Transverse colon (tissue), 4 donors: ENCODE data around the gene ATG4B. TPM values are rescaled to one million over a fixed set of nuclear protein-coding genes. Genes with fewer than 3 reads are reported as not detected.

Source experiments
- DNase-seq: peaks from one replicate; pipeline ENCODE4 v3.0.0-alpha.2; 2019
- H3K27ac ChIP-seq, 4 donors: fragments of 200-600 bp; sonication (generic); 2 replicates each; pipeline ENCODE4 v1.5.1; 2016 to 2018; ENCODE audit warnings: inconsistent platforms in 4 of 4
- H3K27me3 ChIP-seq: fragments of 200-600 bp; sonication (generic); 2 replicates; pipeline ENCODE4 v1.5.1; 2017; ENCODE audit warnings: inconsistent platforms
- H3K36me3 ChIP-seq, 4 donors: fragments of 200-600 bp; sonication (generic); 2 replicates each; pipeline ENCODE4 v1.5.1; 2017 to 2019; ENCODE audit warnings: inconsistent platforms in 4 of 4
- H3K4me1 ChIP-seq, 4 donors: fragments of 200-600 bp; sonication (generic); 2 replicates each; pipeline ENCODE4 v1.5.1; 2017 to 2020; ENCODE audit warnings: inconsistent platforms in 4 of 4
- H3K4me3 ChIP-seq, 4 donors: fragments of 200-600 bp; sonication (generic); 1 replicate in 1 of 4; 2 replicates in 3 of 4; pipeline versions ENCODE4 v1.5.1 to v1.6.1; 2017 to 2019; ENCODE audit warnings: inconsistent platforms in 4 of 4
- H3K9me3 ChIP-seq, 2 donors: fragments of 200-600 bp; sonication (generic); 2 replicates each; pipeline ENCODE4 v1.5.1; 2017 to 2019; ENCODE audit warnings: inconsistent platforms in 2 of 2
- CTCF ChIP-seq, 5 experiments: fragments of 200-600 bp in 3 of 5; fragments of 450-650 bp in 2 of 5; sonication (generic) in 3 of 5; IDR thresholded peaks; 1 replicate in 2 of 5; 2 replicates in 3 of 5; pipeline ENCODE4 v1.5.1; 2016 to 2017; ENCODE audit warnings: antibody characterized with exemption in 5 of 5, inconsistent platforms in 3 of 5, mild to moderate bottlenecking in 2 of 5, moderate library complexity in 1 of 5
- EP300 ChIP-seq: sonication (generic); formaldehyde crosslinking; IDR thresholded peaks from one replicate; pipeline ENCODE4 v1.6.1; 2017; ENCODE audit warnings: antibody characterized with exemption, low read depth
- POLR2A ChIP-seq: fragments of 450-650 bp; IDR thresholded peaks from one replicate; pipeline ENCODE4 v1.6.1; 2016; ENCODE audit warnings: antibody characterized with exemption, mild to moderate bottlenecking, moderate library complexity
- POLR2AphosphoS5 ChIP-seq, 3 donors: sonication (generic); formaldehyde crosslinking; IDR thresholded peaks; one replicate each; pipeline ENCODE4 v1.6.1; 2016; ENCODE audit warnings: antibody characterized with exemption in 3 of 3
- WGBS, 2 donors: methylation state at CpG; one replicate each; pipeline ENCODE4 v1.1.5; 2018; ENCODE audit warnings: low coverage in 1 of 2; 5-methylcytosine and 5-hydroxymethylcytosine counted together
- in situ Hi-C, 4 donors: fragments of 200-750 bp; cut with MboI; loops; one replicate each; pipeline versions ENCODE4 v1.15.0 to v1.15.1; 2017; ENCODE audit warnings: low sequenced_read_pairs in 3 of 4, low pct_ligation_motif_present in 1 of 4, low pct_unique_long_range_greater_than_20kb in 1 of 4
- intact Hi-C: fragments of 100-400 bp; cut with DNase I; formaldehyde crosslinking; loops from one replicate; pipeline ENCODE4 v1.15.1; 2023; ENCODE audit warnings: low total_unique reads
- total RNA-seq, 4 donors: library from RNA; depleted of rRNA; stranded (reverse); fragments of >200 nt; gene quantifications; one replicate each; pipeline ENCODE4 v1.1.0, GENCODE V29; 2016

ATG4B gene
- total RNA-seq, 4 donors from 2014 or later: 62.9 to 400 (median 137) TPM

GRCh38 chr2:241672243-241673188 is 35.0 kb downstream of the ATG4B start:
- in situ Hi-C loops: no loop called here
- DNase-seq: no peak
- intact Hi-C loops: no loop called here
- H3K27me3 ChIP-seq: no peaks in the 10 kb centered on the region
- no peak overlapping the region for H3K27ac ChIP-seq
- H3K36me3 ChIP-seq: peaks cover 0 to 18% (median 4%) of the 10 kb centered on the region in 4 donors
- no peaks in the 10 kb centered on the region for H3K9me3 ChIP-seq
- 93% methylated on average over 41 of the region's 42 CpGs; no CpG with 5 or more reads in 1 of the 2 donors for WGBS, 2 donors
- no peak for TF ChIP-seq POLR2AphosphoS5 (IDR thresholded peaks at IDR 0.05)
- TF ChIP-seq CTCF (IDR thresholded peaks at IDR 0.05): no peak
- no peak overlapping the region for H3K4me3 ChIP-seq
- no peaks in the 10 kb centered on the region for H3K4me1 ChIP-seq

- Histone ChIP-seq H3K9me3 (no peaks in the 10 kb centered on the region), H3K27ac (no peak overlapping the region), H3K36me3 (peaks cover 0 to 10% (median under 1%) of the 10 kb centered on the region in 4 donors), H3K27me3 (no peaks in the 10 kb centered on the region), H3K4me3 (no peak overlapping the region), H3K4me1 (no peaks in the 10 kb centered on the region)
- no peak for TF ChIP-seq CTCF (IDR thresholded peaks at IDR 0.05)
- TF ChIP-seq POLR2AphosphoS5 (IDR thresholded peaks at IDR 0.05): no peak
- no peak for TF ChIP-seq EP300
- no peak for TF ChIP-seq POLR2A
- DNase-seq: no peak
- intact Hi-C loops (no loop called here), in situ Hi-C loops (no loop called here)
- WGBS, 2 donors: 74 to 94% methylated on average over 4 to 18 of the region's 18 CpGs
Observed at GRCh38 chr2:241673189-241673663, 35.7 kb downstream of the ATG4B start.

GRCh38 chr2:241673797-241674725 is 36.6 kb downstream of the ATG4B start:
- in situ Hi-C loops: no loop called here
- Histone ChIP-seq H3K36me3 (peaks cover 0 to 6% (median 0%) of the 10 kb centered on the region in 4 donors), H3K27me3 (no peaks in the 10 kb centered on the region), H3K4me3 (no peak overlapping the region), H3K4me1 (no peaks in the 10 kb centered on the region), H3K9me3 (no peaks in the 10 kb centered on the region), H3K27ac (no peak overlapping the region)
- DNase-seq: no peak
- intact Hi-C loops: no loop called here
- WGBS, 2 donors: 75 to 84% methylated on average over 2 to 21 of the region's 21 CpGs
- TF ChIP-seq EP300 (no peak), CTCF (IDR thresholded peaks at IDR 0.05) (no peak), POLR2A (no peak), POLR2AphosphoS5 (IDR thresholded peaks at IDR 0.05) (no peak)

- Histone ChIP-seq H3K9me3 (no peaks in the 10 kb centered on the region), H3K27me3 (no peaks in the 10 kb centered on the region), H3K27ac (no peak overlapping the region), H3K4me1 (peaks cover 0 to 4% (median 0%) of the 10 kb centered on the region in 4 donors), H3K4me3 (no peak overlapping the region), H3K36me3 (peaks cover 0 to 6% (median 0%) of the 10 kb centered on the region in 4 donors)
- no peak for DNase-seq
- intact Hi-C loops (no loop called here), in situ Hi-C loops (no loop called here)
- TF ChIP-seq EP300 (no peak), POLR2AphosphoS5 (IDR thresholded peaks at IDR 0.05) (no peak), POLR2A (no peak), CTCF (IDR thresholded peaks at IDR 0.05) (no peak)
- WGBS, 2 donors: 89% methylated on average over 17 of the region's 17 CpGs; no CpG with 5 or more reads in 1 of the 2 donors
Observed at GRCh38 chr2:241675885-241676284, 38.4 kb downstream of the ATG4B start.
